ENCODE measurements around the gene SUV39H1.

SUV39H1 gene

DNA sequence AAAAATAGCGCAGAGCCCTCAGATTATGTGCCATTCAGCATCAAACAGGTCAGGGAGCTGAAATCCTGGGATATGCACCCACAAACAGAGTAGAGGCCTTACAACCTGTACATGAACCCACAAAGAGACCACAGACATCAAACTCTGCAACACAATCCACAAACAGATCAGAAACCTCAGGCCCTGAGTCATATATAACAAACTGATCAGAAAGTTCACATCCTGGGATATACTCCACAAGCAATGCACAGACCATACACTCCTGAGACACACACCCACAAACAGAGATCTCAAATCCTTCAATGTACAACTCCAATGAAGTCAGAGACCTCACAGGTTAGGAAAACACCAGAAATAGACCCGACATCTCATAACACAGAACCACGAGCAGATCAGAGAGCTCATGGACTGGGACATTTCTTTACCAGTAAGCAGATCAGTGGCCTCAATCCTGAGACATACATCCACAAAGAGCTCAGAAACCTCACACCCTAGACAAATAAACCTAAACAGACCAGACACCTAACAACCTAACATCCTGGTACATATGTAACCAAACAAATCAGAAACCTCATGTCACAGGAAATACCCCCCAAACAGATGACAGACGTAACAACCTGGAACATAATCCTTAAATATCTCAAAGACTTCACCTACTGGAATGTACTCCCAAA lies 24.2 kb downstream of the SUV39H1 start:
- TF ChIP-seq, protein P1, sequence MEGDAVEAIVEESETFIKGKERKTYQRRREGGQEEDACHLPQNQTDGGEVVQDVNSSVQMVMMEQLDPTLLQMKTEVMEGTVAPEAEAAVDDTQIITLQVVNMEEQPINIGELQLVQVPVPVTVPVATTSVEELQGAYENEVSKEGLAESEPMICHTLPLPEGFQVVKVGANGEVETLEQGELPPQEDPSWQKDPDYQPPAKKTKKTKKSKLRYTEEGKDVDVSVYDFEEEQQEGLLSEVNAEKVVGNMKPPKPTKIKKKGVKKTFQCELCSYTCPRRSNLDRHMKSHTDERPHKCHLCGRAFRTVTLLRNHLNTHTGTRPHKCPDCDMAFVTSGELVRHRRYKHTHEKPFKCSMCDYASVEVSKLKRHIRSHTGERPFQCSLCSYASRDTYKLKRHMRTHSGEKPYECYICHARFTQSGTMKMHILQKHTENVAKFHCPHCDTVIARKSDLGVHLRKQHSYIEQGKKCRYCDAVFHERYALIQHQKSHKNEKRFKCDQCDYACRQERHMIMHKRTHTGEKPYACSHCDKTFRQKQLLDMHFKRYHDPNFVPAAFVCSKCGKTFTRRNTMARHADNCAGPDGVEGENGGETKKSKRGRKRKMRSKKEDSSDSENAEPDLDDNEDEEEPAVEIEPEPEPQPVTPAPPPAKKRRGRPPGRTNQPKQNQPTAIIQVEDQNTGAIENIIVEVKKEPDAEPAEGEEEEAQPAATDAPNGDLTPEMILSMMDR (IDR thresholded peaks at IDR 0.05), result no peak
- Histone ChIP-seq H3K27ac (no peak overlapping the region), H3K36me3 (no peaks in the 10 kb centered on the region), H3K27me3 (no peaks in the 10 kb centered on the region), H3K9me3 (no peaks in the 10 kb centered on the region), H3K4me3 (ENCODE audit: low read depth in 1 of 2, low read length in 1 of 2) (no peak overlapping the region), H3K4me1 (ENCODE audit: control insufficient read depth in 1 of 2, insufficient read depth in 1 of 2, low read depth in 1 of 2, low read length in 1 of 2) (no peaks in the 10 kb centered on the region)

DNA sequence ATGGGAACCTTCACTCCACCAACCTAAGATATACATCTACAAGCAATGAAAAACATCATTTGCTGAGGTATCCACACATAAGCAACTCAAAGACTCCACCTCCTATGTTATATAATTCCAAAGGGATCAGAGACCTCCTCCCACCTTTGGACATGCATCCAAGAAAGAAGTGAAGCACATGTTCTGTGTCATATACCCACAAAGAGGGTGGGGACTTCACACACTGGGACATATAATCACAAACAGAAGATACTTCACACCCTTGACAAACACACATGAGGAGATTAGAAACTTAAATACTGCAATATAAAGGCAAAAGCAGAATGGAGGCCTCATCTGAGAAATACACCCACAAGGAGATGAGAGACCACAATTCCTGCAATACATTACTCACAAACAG lies 25.4 kb downstream of the SUV39H1 start:
- Histone ChIP-seq H3K4me3 (ENCODE audit: low read depth in 1 of 2, low read length in 1 of 2) (no peak overlapping the region), H3K27me3 (no peaks in the 10 kb centered on the region), H3K9me3 (no peaks in the 10 kb centered on the region), H3K27ac (no peak overlapping the region), H3K36me3 (no peaks in the 10 kb centered on the region), H3K4me1 (ENCODE audit: control insufficient read depth in 1 of 2, insufficient read depth in 1 of 2, low read depth in 1 of 2, low read length in 1 of 2) (no peaks in the 10 kb centered on the region)
- TF ChIP-seq, protein P1 (IDR thresholded peaks at IDR 0.05), result no peak

DNA sequence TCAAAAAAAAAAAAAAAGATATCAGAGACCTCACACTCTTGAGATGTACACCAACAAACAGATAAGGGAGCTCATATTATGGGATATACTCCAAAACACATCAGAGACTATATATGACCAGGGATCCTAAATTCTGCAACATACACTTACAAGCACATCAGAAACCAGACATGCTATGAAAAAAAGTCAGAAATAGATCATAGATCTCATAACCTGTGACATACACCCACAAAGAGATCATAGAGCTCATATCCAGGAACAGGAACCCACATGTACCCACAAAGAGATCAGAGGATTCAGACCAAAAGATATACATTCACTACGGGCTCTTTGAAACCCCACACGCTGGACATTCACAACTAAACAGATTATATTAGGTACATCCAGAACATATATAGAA lies 30.1 kb downstream of the SUV39H1 start:
- Histone ChIP-seq H3K9me3 (no peaks in the 10 kb centered on the region), H3K36me3 (no peaks in the 10 kb centered on the region), H3K27ac (no peak overlapping the region), H3K27me3 (no peaks in the 10 kb centered on the region), H3K4me1 (ENCODE audit: control insufficient read depth in 1 of 2, insufficient read depth in 1 of 2, low read depth in 1 of 2, low read length in 1 of 2) (no peaks in the 10 kb centered on the region), H3K4me3 (ENCODE audit: low read depth in 1 of 2, low read length in 1 of 2) (no peak overlapping the region)
- TF ChIP-seq, protein P1 (IDR thresholded peaks at IDR 0.05), result no peak

DNA sequence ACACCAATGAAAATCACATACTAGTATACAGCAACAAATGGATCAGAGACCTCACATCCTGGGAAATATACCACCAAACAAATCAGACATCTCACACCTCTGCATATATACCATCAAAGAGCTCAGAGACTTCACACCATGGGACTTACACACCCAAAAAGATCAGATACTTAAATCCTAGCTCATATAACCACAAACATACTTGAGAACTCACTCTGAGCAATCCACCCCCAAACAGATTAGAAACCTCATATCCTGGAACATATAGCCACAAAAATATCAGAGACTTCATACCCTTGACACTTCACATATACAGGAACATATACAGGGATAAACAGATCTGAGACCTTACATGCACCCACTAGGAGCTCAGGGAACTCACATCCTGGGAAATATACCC lies 32.1 kb downstream of the SUV39H1 start:
- TF ChIP-seq, protein P1 (IDR thresholded peaks at IDR 0.05), result no peak
- Histone ChIP-seq H3K4me1 (ENCODE audit: control insufficient read depth in 1 of 2, insufficient read depth in 1 of 2, low read depth in 1 of 2, low read length in 1 of 2) (no peaks in the 10 kb centered on the region), H3K27me3 (no peaks in the 10 kb centered on the region)

DNA sequence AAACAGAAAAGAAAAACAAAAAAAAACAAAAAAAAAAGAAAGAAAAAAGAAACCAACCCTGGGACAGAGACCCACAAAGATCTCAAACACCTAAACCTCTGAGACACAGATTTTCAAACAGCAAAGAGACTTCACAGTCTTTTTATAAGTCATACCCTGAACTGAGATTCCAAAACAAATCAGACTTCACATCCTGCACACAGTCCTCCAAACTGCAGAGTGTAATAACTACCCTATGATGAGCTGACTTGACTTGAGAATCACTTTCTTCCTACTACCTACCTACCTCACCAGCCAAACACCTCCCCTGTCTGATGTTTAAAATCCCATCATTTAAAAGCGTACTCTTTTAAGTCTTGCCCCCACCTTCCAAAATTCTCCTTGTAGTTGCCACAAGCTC lies 39.8 kb downstream of the SUV39H1 start:
- Histone ChIP-seq H3K9me3 (no peaks in the 10 kb centered on the region), H3K27me3 (no peaks in the 10 kb centered on the region), H3K4me1 (ENCODE audit: control insufficient read depth in 1 of 2, insufficient read depth in 1 of 2, low read depth in 1 of 2, low read length in 1 of 2) (peaks cover 9 to 13% of the 10 kb centered on the region in 2 experiments), H3K36me3 (no peaks in the 10 kb centered on the region), H3K27ac (no peak overlapping the region), H3K4me3 (ENCODE audit: low read depth in 1 of 2, low read length in 1 of 2) (no peak overlapping the region)
- TF ChIP-seq, protein P1 (IDR thresholded peaks at IDR 0.05), result no peak

More for the DNA sequence above, 32.1 kb downstream of the SUV39H1 start:
- Histone ChIP-seq H3K4me3 (ENCODE audit: low read depth in 1 of 2, low read length in 1 of 2) (no peak overlapping the region), H3K27ac (no peak overlapping the region), H3K9me3 (no peaks in the 10 kb centered on the region), H3K36me3 (no peaks in the 10 kb centered on the region)
